ENCODE results near the gene NSD2. TPM values are rescaled to one million over a fixed set of nuclear protein-coding genes. Genes with fewer than 3 reads are reported as not detected.
A peak's percentile ranks its signal among the peaks of the same experiment; 100 is the strongest.

Gene NSD2
- total and polyA plus RNA-seq, 9 of the 15 experiments (the other 6 are each of a cell fraction or from before 2014, with no cell fraction given): 6.4 to 126 (median 58.8) TPM

DNA sequence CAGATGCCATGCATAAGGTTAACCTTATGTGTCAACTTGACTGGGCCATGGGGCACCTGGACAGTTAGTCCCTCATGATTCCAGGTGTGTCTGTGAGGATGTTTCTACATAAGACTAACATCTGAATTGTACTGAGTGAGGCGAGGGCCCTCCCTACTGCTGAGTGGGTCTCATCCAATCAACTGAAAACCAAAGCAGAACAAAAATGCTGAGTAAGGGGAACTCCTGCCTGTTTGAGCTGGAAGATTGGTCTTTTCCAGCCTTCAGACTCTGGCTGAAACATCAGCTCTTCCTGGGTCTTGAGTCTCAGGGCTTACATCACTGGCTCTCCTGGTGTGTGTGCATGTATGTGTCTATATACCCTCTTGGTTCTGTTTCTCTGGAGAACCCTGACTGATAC, 123.7 kb downstream of the NSD2 start:
- TF ChIP-seq, protein P1, sequence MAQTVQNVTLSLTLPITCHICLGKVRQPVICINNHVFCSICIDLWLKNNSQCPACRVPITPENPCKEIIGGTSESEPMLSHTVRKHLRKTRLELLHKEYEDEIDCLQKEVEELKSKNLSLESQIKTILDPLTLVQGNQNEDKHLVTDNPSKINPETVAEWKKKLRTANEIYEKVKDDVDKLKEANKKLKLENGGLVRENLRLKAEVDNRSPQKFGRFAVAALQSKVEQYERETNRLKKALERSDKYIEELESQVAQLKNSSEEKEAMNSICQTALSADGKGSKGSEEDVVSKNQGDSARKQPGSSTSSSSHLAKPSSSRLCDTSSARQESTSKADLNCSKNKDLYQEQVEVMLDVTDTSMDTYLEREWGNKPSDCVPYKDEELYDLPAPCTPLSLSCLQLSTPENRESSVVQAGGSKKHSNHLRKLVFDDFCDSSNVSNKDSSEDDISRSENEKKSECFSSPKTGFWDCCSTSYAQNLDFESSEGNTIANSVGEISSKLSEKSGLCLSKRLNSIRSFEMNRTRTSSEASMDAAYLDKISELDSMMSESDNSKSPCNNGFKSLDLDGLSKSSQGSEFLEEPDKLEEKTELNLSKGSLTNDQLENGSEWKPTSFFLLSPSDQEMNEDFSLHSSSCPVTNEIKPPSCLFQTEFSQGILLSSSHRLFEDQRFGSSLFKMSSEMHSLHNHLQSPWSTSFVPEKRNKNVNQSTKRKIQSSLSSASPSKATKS (CRISPR knock-in tag; IDR thresholded peaks at IDR 0.05): no peak
- peak; percentile 97 for TF ChIP-seq MAFF (IDR thresholded peaks at IDR 0.05; ENCODE audit: low read length)
- no peak for TF ChIP-seq BCL6 (CRISPR knock-in tag; IDR thresholded peaks at IDR 0.05)
- TF ChIP-seq C11orf30 (IDR thresholded peaks at IDR 0.05; ENCODE audit: low read depth): peak; percentile 94
- TF ChIP-seq ZNF316 (IDR thresholded peaks at IDR 0.05): peak; percentile 96
- TF ChIP-seq TAL1 (IDR thresholded peaks at IDR 0.05): no peak
- TF ChIP-seq MAFG (tag; conservative IDR thresholded peaks at IDR 0.05): peak; percentile 87
- peak; percentile 97 for TF ChIP-seq MAFK (IDR thresholded peaks at IDR 0.05; ENCODE audit: low read length)
- Histone ChIP-seq H3K27ac (ENCODE audit: extremely low read depth, low read depth, low read length) (no peak overlapping the region), H3K27me3 (ENCODE audit: control insufficient read depth in 2 of 2, insufficient read depth in 2 of 2, low read length in 2 of 2) (no peaks in the 10 kb centered on the region), H2AFZ (ENCODE audit: low read depth, low read length) (no peak overlapping the region), H3K9me3 (replicated peaks; ENCODE audit: control insufficient read depth, insufficient read depth, low read depth, low read length) (peaks cover 5% of the 10 kb centered on the region), H3K4me1 (replicated peaks in 1 of 2; ENCODE audit: control insufficient read depth in 2 of 2, insufficient read depth in 2 of 2, low read length in 2 of 2) (peaks cover 0 to 18% of the 10 kb centered on the region in 2 experiments; a peak in 3 of 5 replicates), H3K4me3 (no peak overlapping the region), H3K9me1 (ENCODE audit: control insufficient read depth, insufficient read depth, low read length) (peaks cover 3% of the 10 kb centered on the region), H3K79me2 (ENCODE audit: control insufficient read depth, insufficient read depth, low read length) (peaks cover 89% of the 10 kb centered on the region), H3K36me3 (ENCODE audit: control insufficient read depth, insufficient read depth, low read length) (peaks cover 57% of the 10 kb centered on the region; the same call in 1 of the 3 replicates), H3K4me2 (ENCODE audit: insufficient read depth, low read length) (no peak overlapping the region), H4K20me1 (replicated peaks; ENCODE audit: control insufficient read depth, insufficient read depth, low read length) (no peaks in the 10 kb centered on the region), H3K9ac (ENCODE audit: insufficient read depth in 1 of 2, low read depth in 2 of 2, low read length in 2 of 2) (no peak overlapping the region)
- no peak for FAIRE-seq
- ATAC-seq: no peak; the same call in 2 of the 3 replicates
- in situ Hi-C loops (cut with MboI) (no loop called here), intact Hi-C loops (cut with micrococcal nuclease) (no loop called here)
- DNase-seq (ENCODE audit: extremely low read depth in 1 of 4, low spot score in 3 of 4): no peak
- WGBS (ENCODE audit: insufficient coverage, low coverage, missing lambda C conversion rate): 100% methylated on average over 1 of the region's 1 CpG
- BruUV-seq (replicated peaks): no TSS peak
- CTCF ChIA-PET (ENCODE audit: low intra/inter-chr PET ratio): no interaction called here
- POLR2A ChIA-PET: interaction anchor here (2.3 kb wide), 2 partner anchors 10 to 12 kb away, joined by 7 to 10 read pairs; no protein-coding TSS in a partner anchor

All from K562 (cell line).